Stimulated activated naive B cell treated with anti-CD40 and anti-IgM and Interleukin-4, amounts not matched to agents 10 μg/mL and 1 μg/mL and 100 μg/mL, for 72 hours (primary cell): ENCODE data around the gene ASB13.

ENCODE experiments used
- ATAC-seq, 2 donors: fragments of 150-1000 bp; cut with Tn5 transposase; replicated peaks; 2 replicates each; pipeline ENCODE4 v1.10.0; 2021; ENCODE audit warnings: moderate library complexity in 1 of 2
- DNase-seq: peaks from one replicate; pipeline ENCODE4 v3.0.0; 2021
- H3K27ac Mint-ChIP-seq: one replicate; pipeline ENCODE4 v1.8.0; 2022; ENCODE audit warnings: mild to moderate bottlenecking, mixed read lengths
- H3K27me3 Mint-ChIP-seq, 2 donors: one replicate each; pipeline ENCODE4 v1.8.0; 2022; ENCODE audit warnings: mixed read lengths in 2 of 2
- H3K36me3 Mint-ChIP-seq, 2 donors: one replicate each; pipeline ENCODE4 v1.8.0; 2022; ENCODE audit warnings: mixed read lengths in 2 of 2, mild to moderate bottlenecking in 1 of 2
- H3K4me1 Mint-ChIP-seq, 2 donors: one replicate each; pipeline ENCODE4 v1.8.0; 2022; ENCODE audit warnings: mixed read lengths in 2 of 2, mild to moderate bottlenecking in 1 of 2
- H3K4me3 Mint-ChIP-seq, 2 donors: one replicate each; pipeline ENCODE4 v1.8.0; 2022; ENCODE audit warnings: mild to moderate bottlenecking in 2 of 2, mixed read lengths in 2 of 2, moderate library complexity in 1 of 2
- H3K9me3 Mint-ChIP-seq, 2 donors: one replicate each; pipeline ENCODE4 v1.8.0; 2022; ENCODE audit warnings: mixed read lengths in 2 of 2, mild to moderate bottlenecking in 1 of 2

Gene ASB13

GRCh38 chr10:5662708-5663579 lies 3.5 kb downstream of the ASB13 start:
- H3K27ac Mint-ChIP-seq: no peak overlapping the region
- ATAC-seq (no peak), DNase-seq (no peak)
- H3K27me3 Mint-ChIP-seq: no peaks in the 10 kb centered on the region
- no peaks in the 10 kb centered on the region for H3K9me3 Mint-ChIP-seq
- H3K4me3 Mint-ChIP-seq: no peak overlapping the region
- H3K4me1 Mint-ChIP-seq: peaks cover 34 to 51% of the 10 kb centered on the region in 2 donors
- peaks cover 0 to 4% of the 10 kb centered on the region in 2 donors for H3K36me3 Mint-ChIP-seq

- no peaks in the 10 kb centered on the region for H3K9me3 Mint-ChIP-seq
- ATAC-seq (no peak), DNase-seq (no peak)
- peaks cover 33 to 56% of the 10 kb centered on the region in 2 donors for H3K4me1 Mint-ChIP-seq
- H3K36me3 Mint-ChIP-seq: peaks cover 0 to 4% of the 10 kb centered on the region in 2 donors
- no peak overlapping the region for H3K4me3 Mint-ChIP-seq
- H3K27me3 Mint-ChIP-seq: no peaks in the 10 kb centered on the region
- no peak overlapping the region for H3K27ac Mint-ChIP-seq
Measured at GRCh38 chr10:5661043-5661442, 5.4 kb downstream of the ASB13 start.

GRCh38 chr10:5659702-5660528 lies 6.5 kb downstream of the ASB13 start:
- Mint-ChIP-seq H3K9me3 (no peaks in the 10 kb centered on the region), H3K27me3 (no peaks in the 10 kb centered on the region), H3K36me3 (peaks cover 0 to 10% of the 10 kb centered on the region in 2 donors), H3K27ac (peak overlapping the region; percentile 82), H3K4me1 (peaks cover 32 to 50% of the 10 kb centered on the region in 2 donors), H3K4me3 (peak overlapping the region in 1 of 2 donors; percentile 17)
- peak; percentile 36 for DNase-seq
- ATAC-seq: peak; percentile 98 to 99

- Mint-ChIP-seq H3K9me3 (no peaks in the 10 kb centered on the region), H3K4me1 (peaks cover 32 to 47% of the 10 kb centered on the region in 2 donors), H3K27me3 (no peaks in the 10 kb centered on the region), H3K4me3 (no peak overlapping the region), H3K36me3 (peaks cover 0 to 7% of the 10 kb centered on the region in 2 donors), H3K27ac (no peak overlapping the region)
- no peak for DNase-seq
- no peak for ATAC-seq
Measured at GRCh38 chr10:5658871-5659618, 7.3 kb downstream of the ASB13 start.

GRCh38 chr10:5656737-5657579 lies 9.4 kb downstream of the ASB13 start:
- H3K4me3 Mint-ChIP-seq: no peak overlapping the region
- no peaks in the 10 kb centered on the region for H3K9me3 Mint-ChIP-seq
- no peaks in the 10 kb centered on the region for H3K27me3 Mint-ChIP-seq
- ATAC-seq (no peak), DNase-seq (no peak)
- peak overlapping the region; percentile 51 for H3K27ac Mint-ChIP-seq
- peaks cover 0 to 6% of the 10 kb centered on the region in 2 donors for H3K36me3 Mint-ChIP-seq
- H3K4me1 Mint-ChIP-seq: peaks cover 27 to 33% of the 10 kb centered on the region in 2 donors

GRCh38 chr10:5655121-5655520 lies 11.3 kb downstream of the ASB13 start:
- no peak overlapping the region for H3K4me3 Mint-ChIP-seq
- H3K27ac Mint-ChIP-seq: no peak overlapping the region

GRCh38 chr10:5654218-5654755 lies 12.1 kb downstream of the ASB13 start:
- no peak overlapping the region for H3K4me3 Mint-ChIP-seq
- peaks cover 12 to 14% of the 10 kb centered on the region in 2 donors for H3K4me1 Mint-ChIP-seq
- ATAC-seq: no peak
- peaks cover 12 to 15% of the 10 kb centered on the region in 2 donors for H3K36me3 Mint-ChIP-seq
- no peak overlapping the region for H3K27ac Mint-ChIP-seq
- no peaks in the 10 kb centered on the region for H3K27me3 Mint-ChIP-seq
- no peak for DNase-seq
- H3K9me3 Mint-ChIP-seq: no peaks in the 10 kb centered on the region

More at GRCh38 chr10:5655121-5655520, 11.3 kb downstream of the ASB13 start:
- no peak for ATAC-seq
- DNase-seq: no peak
- Mint-ChIP-seq H3K27me3 (no peaks in the 10 kb centered on the region), H3K4me1 (peaks cover 20 to 23% of the 10 kb centered on the region in 2 donors), H3K9me3 (no peaks in the 10 kb centered on the region), H3K36me3 (peaks cover 7 to 9% of the 10 kb centered on the region in 2 donors)

GRCh38 chr10:5652746-5653145 lies 13.6 kb downstream of the ASB13 start:
- Mint-ChIP-seq H3K27ac (no peak overlapping the region), H3K9me3 (peaks cover 0 to 3% of the 10 kb centered on the region in 2 donors), H3K36me3 (peaks cover 16 to 20% of the 10 kb centered on the region in 2 donors), H3K4me3 (no peak overlapping the region), H3K4me1 (peaks cover 10 to 13% of the 10 kb centered on the region in 2 donors), H3K27me3 (no peaks in the 10 kb centered on the region)
- ATAC-seq (no peak), DNase-seq (no peak)

- DNase-seq: no peak
- Mint-ChIP-seq H3K27me3 (no peaks in the 10 kb centered on the region), H3K36me3 (peaks cover 21 to 26% of the 10 kb centered on the region in 2 donors), H3K9me3 (peaks cover 0 to 3% of the 10 kb centered on the region in 2 donors), H3K27ac (no peak overlapping the region), H3K4me3 (no peak overlapping the region), H3K4me1 (peaks cover 3 to 9% of the 10 kb centered on the region in 2 donors)
- no peak for ATAC-seq
Measured at GRCh38 chr10:5651388-5651764, 15.0 kb downstream of the ASB13 start.

- Mint-ChIP-seq H3K27me3 (no peaks in the 10 kb centered on the region), H3K4me1 (peaks cover 9 to 13% of the 10 kb centered on the region in 2 donors), H3K4me3 (no peak overlapping the region), H3K36me3 (peaks cover 21 to 26% of the 10 kb centered on the region in 2 donors), H3K27ac (peak overlapping the region; percentile 16), H3K9me3 (peaks cover 0 to 3% of the 10 kb centered on the region in 2 donors)
- DNase-seq (no peak), ATAC-seq (no peak)
Measured at GRCh38 chr10:5650664-5651387, 15.6 kb downstream of the ASB13 start.

GRCh38 chr10:5649746-5650145 lies 16.6 kb downstream of the ASB13 start:
- Mint-ChIP-seq H3K27me3 (no peaks in the 10 kb centered on the region), H3K9me3 (peaks cover 0 to 3% of the 10 kb centered on the region in 2 donors), H3K36me3 (peaks cover 21% of the 10 kb centered on the region in 2 donors), H3K27ac (no peak overlapping the region), H3K4me3 (no peak overlapping the region), H3K4me1 (peaks cover 16 to 19% of the 10 kb centered on the region in 2 donors)
- no peak for ATAC-seq
- DNase-seq: no peak
